CD4-positive, alpha-beta T cell treated with Interleukin-4 for 4 hours (primary cell): Measurements from ENCODE around the gene SCYL1.

Experiments
- DNase-seq: peaks from one replicate; pipeline ENCODE4 v3.0.0-alpha.2; 2020

The SCYL1 gene

DNA sequence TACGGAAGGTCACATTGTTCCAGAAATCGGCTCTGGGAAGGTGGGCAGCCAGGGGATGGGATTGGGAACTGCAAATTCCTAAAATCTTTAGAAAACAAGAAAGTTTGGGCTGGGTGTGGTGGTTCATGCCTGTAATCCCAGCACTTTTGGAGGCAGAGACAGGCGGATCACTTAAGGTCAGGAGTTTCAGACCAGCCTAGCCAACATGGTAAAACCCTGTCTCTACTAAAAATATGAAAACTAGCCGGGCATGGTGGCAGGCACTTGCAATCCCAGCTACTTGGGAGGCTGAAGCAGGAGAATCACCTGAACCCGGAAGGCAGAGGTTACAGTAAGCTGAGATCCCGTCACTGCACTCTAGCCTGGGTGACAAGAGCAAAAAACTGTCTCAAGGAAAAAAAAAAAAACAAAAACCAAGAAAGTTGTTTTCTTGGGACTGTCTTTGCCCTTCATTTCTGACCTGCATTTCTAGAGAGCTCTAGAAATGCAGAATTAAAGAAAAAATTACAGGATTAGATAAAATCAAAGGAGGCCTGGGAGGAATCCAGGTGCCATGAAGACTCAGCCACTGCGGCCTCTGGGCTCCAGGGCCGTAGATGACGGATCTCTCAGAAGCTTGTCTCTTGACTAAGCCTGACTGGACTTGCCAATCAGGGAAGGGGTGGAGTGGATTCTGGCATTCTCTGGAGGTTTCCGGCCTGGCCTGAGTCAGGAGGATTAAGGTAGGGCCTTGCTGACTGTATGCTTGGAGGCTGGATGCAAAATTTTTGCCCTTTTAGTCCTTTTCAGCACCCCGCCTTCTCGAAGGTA, 31.3 kb upstream of the SCYL1 start:
- DNase-seq = no peak

- no peak for DNase-seq
Measured at GRCh38 chr11:65496304-65497140, 28.4 kb upstream of the SCYL1 start.

- peak; percentile 99 for DNase-seq
Measured at GRCh38 chr11:65497141-65498041, 27.5 kb upstream of the SCYL1 start.

DNA sequence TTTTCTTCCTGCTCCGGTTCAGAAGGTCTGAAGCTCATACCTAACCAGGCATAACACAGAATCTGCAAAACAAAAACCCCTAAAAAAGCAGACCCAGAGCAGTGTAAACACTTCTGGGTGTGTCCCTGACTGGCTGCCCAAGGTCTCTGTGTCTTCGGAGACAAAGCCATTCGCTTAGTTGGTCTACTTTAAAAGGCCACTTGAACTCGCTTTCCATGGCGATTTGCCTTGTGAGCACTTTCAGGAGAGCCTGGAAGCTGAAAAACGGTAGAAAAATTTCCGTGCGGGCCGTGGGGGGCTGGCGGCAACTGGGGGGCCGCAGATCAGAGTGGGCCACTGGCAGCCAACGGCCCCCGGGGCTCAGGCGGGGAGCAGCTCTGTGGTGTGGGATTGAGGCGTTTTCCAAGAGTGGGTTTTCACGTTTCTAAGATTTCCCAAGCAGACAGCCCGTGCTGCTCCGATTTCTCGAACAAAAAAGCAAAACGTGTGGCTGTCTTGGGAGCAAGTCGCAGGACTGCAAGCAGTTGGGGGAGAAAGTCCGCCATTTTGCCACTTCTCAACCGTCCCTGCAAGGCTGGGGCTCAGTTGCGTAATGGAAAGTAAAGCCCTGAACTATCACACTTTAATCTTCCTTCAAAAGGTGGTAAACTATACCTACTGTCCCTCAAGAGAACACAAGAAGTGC, 26.7 kb upstream of the SCYL1 start:
- DNase-seq = peak; percentile 73

- no peak for DNase-seq
Measured at GRCh38 chr11:65498727-65498976, 26.2 kb upstream of the SCYL1 start.

GRCh38 chr11:65498977-65499712, 25.7 kb upstream of the SCYL1 start, which contains the start of gene MALAT1:
Gene MALAT1, plus strand, starts transcription at chr11:65499045.
- peak; percentile 97 for DNase-seq

GRCh38 chr11:65499713-65500386, 25.0 kb upstream of the SCYL1 start:
- DNase-seq = no peak

GRCh38 chr11:65500387-65501185, 24.3 kb upstream of the SCYL1 start:
- DNase-seq = peak; percentile 38

- DNase-seq = no peak
Measured at GRCh38 chr11:65501186-65501471, 23.8 kb upstream of the SCYL1 start.

- no peak for DNase-seq
Measured at GRCh38 chr11:65501472-65502273, 23.2 kb upstream of the SCYL1 start.

GRCh38 chr11:65502274-65502554, 22.7 kb upstream of the SCYL1 start:
- DNase-seq = no peak

DNA sequence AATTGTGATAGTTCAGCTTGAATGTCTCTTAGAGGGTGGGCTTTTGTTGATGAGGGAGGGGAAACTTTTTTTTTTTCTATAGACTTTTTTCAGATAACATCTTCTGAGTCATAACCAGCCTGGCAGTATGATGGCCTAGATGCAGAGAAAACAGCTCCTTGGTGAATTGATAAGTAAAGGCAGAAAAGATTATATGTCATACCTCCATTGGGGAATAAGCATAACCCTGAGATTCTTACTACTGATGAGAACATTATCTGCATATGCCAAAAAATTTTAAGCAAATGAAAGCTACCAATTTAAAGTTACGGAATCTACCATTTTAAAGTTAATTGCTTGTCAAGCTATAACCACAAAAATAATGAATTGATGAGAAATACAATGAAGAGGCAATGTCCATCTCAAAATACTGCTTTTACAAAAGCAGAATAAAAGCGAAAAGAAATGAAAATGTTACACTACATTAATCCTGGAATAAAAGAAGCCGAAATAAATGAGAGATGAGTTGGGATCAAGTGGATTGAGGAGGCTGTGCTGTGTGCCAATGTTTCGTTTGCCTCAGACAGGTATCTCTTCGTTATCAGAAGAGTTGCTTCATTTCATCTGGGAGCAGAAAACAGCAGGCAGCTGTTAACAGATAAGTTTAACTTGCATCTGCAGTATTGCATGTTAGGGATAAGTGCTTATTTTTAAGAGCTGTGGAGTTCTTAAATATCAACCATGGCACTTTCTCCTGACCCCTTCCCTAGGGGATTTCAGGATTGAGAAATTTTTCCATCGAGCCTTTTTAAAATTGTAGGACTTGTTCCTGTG, 22.1 kb upstream of the SCYL1 start:
- peak; percentile 54 for DNase-seq

DNA sequence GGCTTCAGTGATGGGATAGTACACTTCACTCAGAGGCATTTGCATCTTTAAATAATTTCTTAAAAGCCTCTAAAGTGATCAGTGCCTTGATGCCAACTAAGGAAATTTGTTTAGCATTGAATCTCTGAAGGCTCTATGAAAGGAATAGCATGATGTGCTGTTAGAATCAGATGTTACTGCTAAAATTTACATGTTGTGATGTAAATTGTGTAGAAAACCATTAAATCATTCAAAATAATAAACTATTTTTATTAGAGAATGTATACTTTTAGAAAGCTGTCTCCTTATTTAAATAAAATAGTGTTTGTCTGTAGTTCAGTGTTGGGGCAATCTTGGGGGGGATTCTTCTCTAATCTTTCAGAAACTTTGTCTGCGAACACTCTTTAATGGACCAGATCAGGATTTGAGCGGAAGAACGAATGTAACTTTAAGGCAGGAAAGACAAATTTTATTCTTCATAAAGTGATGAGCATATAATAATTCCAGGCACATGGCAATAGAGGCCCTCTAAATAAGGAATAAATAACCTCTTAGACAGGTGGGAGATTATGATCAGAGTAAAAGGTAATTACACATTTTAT, 21.4 kb upstream of the SCYL1 start:
- no peak for DNase-seq

DNA sequence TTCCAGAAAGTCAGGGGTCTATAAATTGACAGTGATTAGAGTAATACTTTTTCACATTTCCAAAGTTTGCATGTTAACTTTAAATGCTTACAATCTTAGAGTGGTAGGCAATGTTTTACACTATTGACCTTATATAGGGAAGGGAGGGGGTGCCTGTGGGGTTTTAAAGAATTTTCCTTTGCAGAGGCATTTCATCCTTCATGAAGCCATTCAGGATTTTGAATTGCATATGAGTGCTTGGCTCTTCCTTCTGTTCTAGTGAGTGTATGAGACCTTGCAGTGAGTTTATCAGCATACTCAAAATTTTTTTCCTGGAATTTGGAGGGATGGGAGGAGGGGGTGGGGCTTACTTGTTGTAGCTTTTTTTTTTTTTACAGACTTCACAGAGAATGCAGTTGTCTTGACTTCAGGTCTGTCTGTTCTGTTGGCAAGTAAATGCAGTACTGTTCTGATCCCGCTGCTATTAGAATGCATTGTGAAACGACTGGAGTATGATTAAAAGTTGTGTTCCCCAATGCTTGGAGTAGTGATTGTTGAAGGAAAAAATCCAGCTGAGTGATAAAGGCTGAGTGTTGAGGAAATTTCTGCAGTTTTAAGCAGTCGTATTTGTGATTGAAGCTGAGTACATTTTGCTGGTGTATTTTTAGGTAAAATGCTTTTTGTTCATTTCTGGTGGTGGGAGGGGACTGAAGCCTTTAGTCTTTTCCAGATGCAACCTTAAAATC, 20.8 kb upstream of the SCYL1 start:
- DNase-seq = no peak

DNA sequence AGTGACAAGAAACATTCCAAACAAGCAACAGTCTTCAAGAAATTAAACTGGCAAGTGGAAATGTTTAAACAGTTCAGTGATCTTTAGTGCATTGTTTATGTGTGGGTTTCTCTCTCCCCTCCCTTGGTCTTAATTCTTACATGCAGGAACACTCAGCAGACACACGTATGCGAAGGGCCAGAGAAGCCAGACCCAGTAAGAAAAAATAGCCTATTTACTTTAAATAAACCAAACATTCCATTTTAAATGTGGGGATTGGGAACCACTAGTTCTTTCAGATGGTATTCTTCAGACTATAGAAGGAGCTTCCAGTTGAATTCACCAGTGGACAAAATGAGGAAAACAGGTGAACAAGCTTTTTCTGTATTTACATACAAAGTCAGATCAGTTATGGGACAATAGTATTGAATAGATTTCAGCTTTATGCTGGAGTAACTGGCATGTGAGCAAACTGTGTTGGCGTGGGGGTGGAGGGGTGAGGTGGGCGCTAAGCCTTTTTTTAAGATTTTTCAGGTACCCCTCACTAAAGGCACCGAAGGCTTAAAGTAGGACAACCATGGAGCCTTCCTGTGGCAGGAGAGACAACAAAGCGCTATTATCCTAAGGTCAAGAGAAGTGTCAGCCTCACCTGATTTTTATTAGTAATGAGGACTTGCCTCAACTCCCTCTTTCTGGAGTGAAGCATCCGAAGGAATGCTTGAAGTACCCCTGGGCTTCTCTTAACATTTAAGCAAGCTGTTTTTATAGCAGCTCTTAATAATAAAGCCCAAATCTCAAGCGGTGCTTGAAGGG, 20.0 kb upstream of the SCYL1 start:
- no peak for DNase-seq

DNA sequence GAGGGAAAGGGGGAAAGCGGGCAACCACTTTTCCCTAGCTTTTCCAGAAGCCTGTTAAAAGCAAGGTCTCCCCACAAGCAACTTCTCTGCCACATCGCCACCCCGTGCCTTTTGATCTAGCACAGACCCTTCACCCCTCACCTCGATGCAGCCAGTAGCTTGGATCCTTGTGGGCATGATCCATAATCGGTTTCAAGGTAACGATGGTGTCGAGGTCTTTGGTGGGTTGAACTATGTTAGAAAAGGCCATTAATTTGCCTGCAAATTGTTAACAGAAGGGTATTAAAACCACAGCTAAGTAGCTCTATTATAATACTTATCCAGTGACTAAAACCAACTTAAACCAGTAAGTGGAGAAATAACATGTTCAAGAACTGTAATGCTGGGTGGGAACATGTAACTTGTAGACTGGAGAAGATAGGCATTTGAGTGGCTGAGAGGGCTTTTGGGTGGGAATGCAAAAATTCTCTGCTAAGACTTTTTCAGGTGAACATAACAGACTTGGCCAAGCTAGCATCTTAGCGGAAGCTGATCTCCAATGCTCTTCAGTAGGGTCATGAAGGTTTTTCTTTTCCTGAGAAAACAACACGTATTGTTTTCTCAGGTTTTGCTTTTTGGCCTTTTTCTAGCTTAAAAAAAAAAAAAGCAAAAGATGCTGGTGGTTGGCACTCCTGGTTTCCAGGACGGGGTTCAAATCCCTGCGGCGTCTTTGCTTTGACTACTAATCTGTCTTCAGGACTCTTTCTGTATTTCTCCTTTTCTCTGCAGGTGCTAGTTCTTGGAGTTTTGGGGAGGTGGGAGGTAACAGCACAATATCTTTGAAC, 19.2 kb upstream of the SCYL1 start:
- DNase-seq = no peak
